CD4-positive, alpha-beta memory T cell (primary cell): ENCODE measurements around the gene ARFGEF3. TPM values are rescaled to one million over a fixed set of nuclear protein-coding genes. Genes with fewer than 3 reads are reported as not detected.

ENCODE experiments used
- CTCF ChIA-PET: fragments of 350-600 bp; sonication (Branson Sonifier 250); formaldehyde crosslinking; loops from one replicate; lab custom pipeline; 2021; ENCODE audit warnings: inconsistent platforms; ENCODE audit not compliant: partially characterized antibody; lab: Charles Lee
- POLR2A ChIA-PET: fragments of 350-600 bp; sonication (Branson Sonifier 250); formaldehyde crosslinking; loops from one replicate; lab custom pipeline; 2021; ENCODE audit not compliant: partially characterized antibody; lab: Charles Lee
- DNase-seq, 5 donors: peaks; one replicate each; pipeline versions ENCODE4 v3.0.0 to v3.0.0-alpha.2; 2020 to 2022; ENCODE audit warnings: mixed read lengths in 1 of 5
- H3K27ac ChIP-seq: one replicate; pipeline ENCODE4 v1.7.0; 2013; ENCODE audit warnings: low read depth, low read length
- H3K27me3 ChIP-seq: 2 replicates; pipeline ENCODE4 v1.7.0; 2013; ENCODE audit warnings: mild to moderate bottlenecking, low read length, moderate library complexity; ENCODE audit not compliant: insufficient read depth
- H3K36me3 ChIP-seq: 2 replicates; pipeline ENCODE4 v1.7.0; 2013; ENCODE audit warnings: mild to moderate bottlenecking, low read length, moderate library complexity; ENCODE audit not compliant: insufficient read depth
- H3K4me1 ChIP-seq: 2 replicates; pipeline ENCODE4 v1.7.0; 2013; ENCODE audit warnings: mild to moderate bottlenecking, low read length, moderate library complexity; ENCODE audit not compliant: insufficient read depth
- H3K4me3 ChIP-seq, 2 donors: one replicate each; pipeline ENCODE4 v1.7.0; 2013; ENCODE audit warnings: low read length in 2 of 2, mild to moderate bottlenecking in 1 of 2
- H3K9me3 ChIP-seq, 2 donors: one replicate each; pipeline ENCODE4 v1.7.0; 2013; ENCODE audit warnings: low read length in 2 of 2, control low read depth in 1 of 2; ENCODE audit not compliant: control insufficient read depth in 1 of 2
- H3K27ac Mint-ChIP-seq, 7 donors: one replicate each; pipeline ENCODE4 v1.8.0; 2020 to 2021; ENCODE audit warnings: mixed read lengths in 7 of 7, mild to moderate bottlenecking in 6 of 7, inconsistent platforms in 3 of 7, moderate library complexity in 3 of 7
- H3K27me3 Mint-ChIP-seq, 2 donors: one replicate each; pipeline ENCODE4 v1.8.0; 2020 to 2021; ENCODE audit warnings: mixed read lengths in 2 of 2
- H3K36me3 Mint-ChIP-seq, 2 donors: one replicate each; pipeline ENCODE4 v1.8.0; 2020 to 2021; ENCODE audit warnings: mixed read lengths in 2 of 2, inconsistent platforms in 1 of 2, mild to moderate bottlenecking in 1 of 2
- H3K4me1 Mint-ChIP-seq, 4 donors: one replicate each; pipeline ENCODE4 v1.8.0; 2020 to 2021; ENCODE audit warnings: mixed read lengths in 4 of 4, mild to moderate bottlenecking in 1 of 4
- H3K4me3 Mint-ChIP-seq, 8 donors: one replicate each; pipeline ENCODE4 v1.8.0; 2020 to 2021; ENCODE audit warnings: mixed read lengths in 8 of 8, mild to moderate bottlenecking in 7 of 8, moderate library complexity in 6 of 8, inconsistent platforms in 3 of 8
- H3K9me3 Mint-ChIP-seq, 8 donors: one replicate each; pipeline ENCODE4 v1.8.0; 2020 to 2021; ENCODE audit warnings: mixed read lengths in 8 of 8, mild to moderate bottlenecking in 5 of 8, inconsistent platforms in 3 of 8, moderate library complexity in 1 of 8
- intact Hi-C: fragments of 100-400 bp; cut with micrococcal nuclease; formaldehyde crosslinking; loops from one replicate; pipeline ENCODE4 v1.15.1; 2023
- polyA plus RNA-seq, 2 donors: library from polyadenylated mRNA; unstranded; fragments of 300-500 nt; fragmentation: Illumina TruSeq; gene quantifications; one replicate each; pipeline ENCODE4 v1.2.3, GENCODE V29; 2021
- total RNA-seq, 2 experiments: library from RNA; stranded (reverse); gene quantifications; one replicate each; pipeline ENCODE4 v1.2.3, GENCODE V29; 2021

ARFGEF3 gene
- total and polyA plus RNA-seq, 4 experiments from 2014 or later: 0.03 TPM; not detected in 3

DNA sequence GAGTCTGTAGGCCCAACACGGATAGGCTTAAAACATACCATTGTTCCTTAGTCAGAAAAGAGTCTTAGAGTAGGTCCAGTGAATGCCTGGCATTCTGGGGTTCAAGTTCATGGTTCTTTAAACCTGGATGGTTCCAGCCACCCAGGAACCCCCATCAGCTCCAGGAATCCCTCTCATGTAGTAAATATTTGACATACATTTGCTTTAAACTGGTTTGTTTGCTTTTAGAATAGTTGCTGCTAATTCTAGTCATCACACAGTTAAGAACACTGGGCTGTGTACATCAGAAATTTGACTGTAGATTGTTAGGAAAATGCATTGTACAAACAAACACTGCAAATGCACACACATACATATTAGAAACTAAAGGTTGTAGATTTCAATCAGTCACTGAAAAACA, 87.1 kb downstream of the ARFGEF3 start:
- CTCF ChIA-PET: no interaction called here
- no peaks in the 10 kb centered on the region for H3K9me3 Mint-ChIP-seq
- no peaks in the 10 kb centered on the region for H3K27me3 ChIP-seq
- no peaks in the 10 kb centered on the region for H3K4me1 ChIP-seq
- no peak for DNase-seq
- H3K4me3 Mint-ChIP-seq: no peak overlapping the region
- H3K27ac Mint-ChIP-seq: no peak overlapping the region
- H3K4me1 Mint-ChIP-seq: no peaks in the 10 kb centered on the region
- H3K9me3 ChIP-seq: no peaks in the 10 kb centered on the region
- no peak overlapping the region for H3K4me3 ChIP-seq
- H3K27me3 Mint-ChIP-seq: peaks cover 0 to 10% of the 10 kb centered on the region in 2 donors
- POLR2A ChIA-PET: no interaction called here
- no peak overlapping the region for H3K27ac ChIP-seq
- H3K36me3 Mint-ChIP-seq: no peaks in the 10 kb centered on the region
- intact Hi-C loops: no loop called here
- H3K36me3 ChIP-seq: no peaks in the 10 kb centered on the region

GRCh38 chr6:138250053-138250452, 88.3 kb downstream of the ARFGEF3 start:
- no peaks in the 10 kb centered on the region for H3K27me3 ChIP-seq
- intact Hi-C loops: no loop called here
- Mint-ChIP-seq H3K4me1 (no peaks in the 10 kb centered on the region), H3K27me3 (peaks cover 0 to 8% of the 10 kb centered on the region in 2 donors), H3K36me3 (no peaks in the 10 kb centered on the region), H3K27ac (no peak overlapping the region), H3K9me3 (no peaks in the 10 kb centered on the region), H3K4me3 (no peak overlapping the region)
- H3K4me1 ChIP-seq: no peaks in the 10 kb centered on the region
- no peak for DNase-seq
- no peaks in the 10 kb centered on the region for H3K9me3 ChIP-seq
- H3K36me3 ChIP-seq: no peaks in the 10 kb centered on the region
- H3K4me3 ChIP-seq: no peak overlapping the region
- no peak overlapping the region for H3K27ac ChIP-seq
- POLR2A ChIA-PET: no interaction called here
- CTCF ChIA-PET: no interaction called here

DNA sequence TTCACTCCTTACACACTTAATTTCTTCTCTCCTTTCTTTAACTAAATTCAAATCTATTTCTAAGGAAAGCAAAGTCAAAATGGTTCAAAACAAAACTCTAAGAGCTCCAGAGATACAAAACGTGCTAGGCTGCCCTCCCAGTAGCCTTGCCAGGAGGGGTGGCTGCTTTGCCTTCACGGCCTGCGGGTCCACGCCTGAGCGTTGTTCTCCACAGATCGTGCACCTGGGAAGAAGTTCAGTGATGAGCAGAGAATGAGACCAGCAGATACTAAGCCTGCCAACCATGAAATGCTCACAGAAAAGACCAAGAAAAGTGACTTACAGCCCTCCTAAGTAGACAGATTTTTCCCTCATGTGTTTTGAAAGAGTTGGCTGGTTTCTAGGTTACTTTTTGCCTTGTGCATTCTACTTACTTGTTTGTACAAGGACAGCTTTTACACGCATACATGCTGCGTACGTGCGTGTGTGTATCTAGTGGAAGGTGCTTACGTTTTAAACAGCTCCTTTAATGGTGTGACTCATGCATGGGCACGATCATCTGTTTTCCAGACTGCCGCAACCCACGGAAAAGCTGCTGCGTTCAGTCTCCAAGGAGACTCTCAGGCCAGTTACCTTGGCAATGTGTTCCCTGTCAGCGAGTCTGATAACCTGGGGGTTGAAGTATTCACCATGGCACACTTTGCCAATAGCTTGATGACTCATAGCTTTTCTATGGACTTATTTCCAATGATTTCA, 88.9 kb downstream of the ARFGEF3 start:
- Histone ChIP-seq H3K27ac (no peak overlapping the region), H3K4me1 (no peaks in the 10 kb centered on the region)

GRCh38 chr6:138253731-138254130, 92.0 kb downstream of the ARFGEF3 start:
- Histone ChIP-seq H3K36me3 (no peaks in the 10 kb centered on the region), H3K9me3 (no peaks in the 10 kb centered on the region), H3K27me3 (no peaks in the 10 kb centered on the region), H3K4me3 (no peak overlapping the region), H3K27ac (no peak overlapping the region), H3K4me1 (no peaks in the 10 kb centered on the region)
- no peak for DNase-seq
- CTCF ChIA-PET: no interaction called here
- Mint-ChIP-seq H3K27ac (no peak overlapping the region), H3K27me3 (peaks cover 10 to 16% of the 10 kb centered on the region in 2 donors), H3K36me3 (no peaks in the 10 kb centered on the region), H3K9me3 (no peaks in the 10 kb centered on the region), H3K4me1 (no peaks in the 10 kb centered on the region), H3K4me3 (no peak overlapping the region)
- intact Hi-C loops: no loop called here
- POLR2A ChIA-PET: no interaction called here

More for the DNA sequence above, 88.9 kb downstream of the ARFGEF3 start:
- ChIA-PET POLR2A (no interaction called here), CTCF (no interaction called here)
- no peaks in the 10 kb centered on the region for H3K36me3 ChIP-seq
- H3K9me3 ChIP-seq: no peaks in the 10 kb centered on the region
- H3K27me3 ChIP-seq: no peaks in the 10 kb centered on the region
- intact Hi-C loops: no loop called here
- no peaks in the 10 kb centered on the region for H3K4me1 Mint-ChIP-seq
- DNase-seq: no peak
- H3K27ac Mint-ChIP-seq: no peak overlapping the region
- no peak overlapping the region for H3K4me3 Mint-ChIP-seq
- no peak overlapping the region for H3K4me3 ChIP-seq
- no peaks in the 10 kb centered on the region for H3K36me3 Mint-ChIP-seq
- H3K27me3 Mint-ChIP-seq: peaks cover under 1 to 8% of the 10 kb centered on the region in 2 donors
- no peaks in the 10 kb centered on the region for H3K9me3 Mint-ChIP-seq

DNA sequence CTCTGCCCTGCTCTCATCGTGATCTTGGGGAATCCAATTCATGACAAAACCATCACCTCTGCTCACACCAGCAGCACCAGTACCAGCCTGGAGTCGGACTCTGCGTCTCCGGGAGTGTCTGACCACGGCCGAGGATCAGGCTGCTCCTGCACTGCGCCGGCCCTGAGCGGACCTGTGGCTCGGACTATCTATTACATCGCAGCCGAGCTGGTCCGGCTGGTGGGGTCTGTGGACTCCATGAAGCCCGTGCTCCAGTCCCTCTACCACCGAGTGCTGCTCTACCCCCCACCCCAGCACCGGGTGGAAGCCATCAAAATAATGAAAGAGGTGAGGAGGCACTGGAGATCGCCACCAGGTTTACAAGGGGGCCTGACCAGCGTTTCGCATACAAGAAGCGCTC, 93.7 kb downstream of the ARFGEF3 start:
- Histone ChIP-seq H3K36me3 (no peaks in the 10 kb centered on the region), H3K9me3 (no peaks in the 10 kb centered on the region), H3K27me3 (no peaks in the 10 kb centered on the region), H3K4me1 (no peaks in the 10 kb centered on the region), H3K4me3 (no peak overlapping the region), H3K27ac (no peak overlapping the region)
- no peaks in the 10 kb centered on the region for H3K4me1 Mint-ChIP-seq
- no peaks in the 10 kb centered on the region for H3K36me3 Mint-ChIP-seq
- intact Hi-C loops: no loop called here
- CTCF ChIA-PET: no interaction called here
- POLR2A ChIA-PET: no interaction called here
- no peak overlapping the region for H3K4me3 Mint-ChIP-seq
- no peak for DNase-seq
- H3K27ac Mint-ChIP-seq: no peak overlapping the region
- peaks cover 12 to 22% of the 10 kb centered on the region in 2 donors for H3K27me3 Mint-ChIP-seq
- no peaks in the 10 kb centered on the region for H3K9me3 Mint-ChIP-seq

DNA sequence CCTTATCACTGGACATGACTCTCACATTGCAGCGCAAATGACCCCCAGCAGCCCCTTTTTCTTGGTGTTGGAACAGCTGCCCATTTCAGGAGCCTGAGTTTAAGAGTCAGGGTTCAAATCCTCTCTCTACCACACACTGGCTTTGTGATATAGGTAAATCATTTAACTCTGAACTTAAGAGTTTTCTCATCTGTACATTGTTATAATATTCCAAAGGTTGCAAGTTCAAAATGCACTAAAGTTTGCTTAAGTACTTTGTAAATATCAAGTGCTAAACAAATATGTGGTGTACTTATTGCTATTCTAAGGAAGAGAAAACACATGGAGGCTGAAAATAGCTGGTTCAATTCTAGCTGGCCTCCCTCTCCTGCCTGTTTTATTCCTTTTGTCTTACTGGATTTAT, 95.9 kb downstream of the ARFGEF3 start:
- no peaks in the 10 kb centered on the region for H3K9me3 Mint-ChIP-seq
- H3K36me3 Mint-ChIP-seq: no peaks in the 10 kb centered on the region
- Histone ChIP-seq H3K4me3 (no peak overlapping the region), H3K36me3 (no peaks in the 10 kb centered on the region), H3K27me3 (no peaks in the 10 kb centered on the region), H3K9me3 (no peaks in the 10 kb centered on the region), H3K27ac (no peak overlapping the region), H3K4me1 (no peaks in the 10 kb centered on the region)
- no peak overlapping the region for H3K27ac Mint-ChIP-seq
- intact Hi-C loops: no loop called here
- H3K4me1 Mint-ChIP-seq: no peaks in the 10 kb centered on the region
- CTCF ChIA-PET: no interaction called here
- no peak overlapping the region for H3K4me3 Mint-ChIP-seq
- DNase-seq: no peak
- H3K27me3 Mint-ChIP-seq: peaks cover 12 to 19% of the 10 kb centered on the region in 2 donors
- POLR2A ChIA-PET: no interaction called here

GRCh38 chr6:138258197-138258596, 96.5 kb downstream of the ARFGEF3 start:
- H3K9me3 Mint-ChIP-seq: no peaks in the 10 kb centered on the region
- POLR2A ChIA-PET: no interaction called here

More at GRCh38 chr6:138258197-138258596, 96.5 kb downstream of the ARFGEF3 start:
- CTCF ChIA-PET: no interaction called here
- Histone ChIP-seq H3K9me3 (no peaks in the 10 kb centered on the region), H3K4me3 (no peak overlapping the region), H3K4me1 (no peaks in the 10 kb centered on the region), H3K36me3 (no peaks in the 10 kb centered on the region), H3K27ac (no peak overlapping the region), H3K27me3 (no peaks in the 10 kb centered on the region)
- intact Hi-C loops: no loop called here
- Mint-ChIP-seq H3K36me3 (no peaks in the 10 kb centered on the region), H3K27me3 (peaks cover 12 to 19% of the 10 kb centered on the region in 2 donors), H3K4me3 (no peak overlapping the region), H3K4me1 (no peaks in the 10 kb centered on the region), H3K27ac (no peak overlapping the region)
- DNase-seq: no peak
